PC-9 (cell line): ENCODE results near the gene EHMT1. TPM values are rescaled to one million over a fixed set of nuclear protein-coding genes. Genes with fewer than 3 reads are reported as not detected.
"Not testable (repeated sequence)": the region's sequence is repeated elsewhere in the genome, so short reads cannot be mapped to it uniquely, and the experiment has no call there.

Experiments used
- BruUV-seq: library from RNA; stranded (reverse); fragments of 400-500 nt; replicated peaks from 2 replicates; lab custom pipeline; 2021; lab: Mats Ljungman, UMichigan
- CTCF ChIA-PET: fragments of 300-600 bp; sonication (Branson Sonifier 250); formaldehyde crosslinking; loops from one replicate; lab custom pipeline; 2022; ENCODE audit warnings: antibody characterized with exemption; lab: Charles Lee
- POLR2A ChIA-PET: fragments of 300-600 bp; sonication (Branson Sonifier 250); formaldehyde crosslinking; loops from one replicate; lab custom pipeline; 2022; ENCODE audit warnings: antibody characterized with exemption; ENCODE audit not compliant: unreplicated experiment; lab: Charles Lee
- DNase-seq, 2 experiments: peaks; one replicate each; pipeline versions ENCODE4 v3.0.0 to v3.0.0-alpha.2; 2015 to 2022; ENCODE audit warnings: mixed read lengths in 1 of 2
- H2AFZ ChIP-seq: fragments of 200-600 bp; sonication (generic); 2 replicates; pipeline ENCODE4 v1.8.1; 2017; ENCODE audit warnings: antibody characterized with exemption
- H3F3A ChIP-seq: fragments of 200-600 bp; sonication (generic); 2 replicates; pipeline ENCODE4 v1.8.1; 2017; ENCODE audit warnings: antibody characterized with exemption, mild to moderate bottlenecking, low read depth; ENCODE audit not compliant: insufficient read depth
- H3K27ac ChIP-seq: fragments of 200-600 bp; sonication (generic); 2 replicates; pipeline ENCODE4 v1.6.1; 2016; ENCODE audit warnings: mixed run types
- H3K27me3 ChIP-seq: fragments of 200-600 bp; sonication (generic); 2 replicates; pipeline ENCODE4 v1.6.1; 2016; ENCODE audit warnings: low read depth, mixed run types; ENCODE audit not compliant: insufficient read depth
- H3K36me3 ChIP-seq: fragments of 200-600 bp; sonication (generic); 2 replicates; pipeline ENCODE4 v1.6.1; 2016; ENCODE audit warnings: low read depth, mixed run types
- H3K4me1 ChIP-seq: fragments of 200-600 bp; sonication (generic); replicated peaks from 2 replicates; pipeline ENCODE4 v1.6.1; 2016; ENCODE audit warnings: mixed run types; ENCODE audit not compliant: insufficient read depth
- H3K4me2 ChIP-seq: fragments of 200-600 bp; sonication (generic); 2 replicates; pipeline ENCODE4 v1.6.1; 2017; ENCODE audit warnings: mixed run types
- H3K4me3 ChIP-seq: fragments of 200-600 bp; sonication (generic); 2 replicates; pipeline ENCODE4 v1.6.1; 2016; ENCODE audit warnings: mixed run types
- H3K79me2 ChIP-seq: fragments of 200-600 bp; sonication (generic); 2 replicates; pipeline ENCODE4 v1.6.1; 2017; ENCODE audit warnings: low read depth, mixed run types
- H3K9me2 ChIP-seq: fragments of 200-600 bp; sonication (generic); 2 replicates; pipeline ENCODE4 v1.8.1; 2017; ENCODE audit warnings: mild to moderate bottlenecking; ENCODE audit not compliant: insufficient read depth
- H3K9me3 ChIP-seq: fragments of 200-600 bp; sonication (generic); 2 replicates; pipeline ENCODE4 v1.8.1; 2016; ENCODE audit warnings: low read depth; ENCODE audit not compliant: insufficient read depth
- H4K20me1 ChIP-seq: fragments of 200-600 bp; sonication (generic); 2 replicates; pipeline ENCODE4 v1.8.1; 2017; ENCODE audit not compliant: insufficient read depth
- CTCF ChIP-seq: fragments of 200-600 bp; sonication (generic); conservative IDR thresholded peaks from 2 replicates; pipeline ENCODE4 v1.6.1; 2017; ENCODE audit warnings: mixed run types, antibody characterized with exemption, mild to moderate bottlenecking, moderate library complexity
- EZH2 ChIP-seq: fragments of 200-600 bp; sonication (generic); IDR thresholded peaks from 2 replicates; pipeline ENCODE4 v1.8.0; 2017; ENCODE audit warnings: antibody characterized with exemption, low read depth
- intact Hi-C: fragments of 100-400 bp; cut with micrococcal nuclease; formaldehyde crosslinking; loops from one replicate; pipeline ENCODE4 v1.10.0; 2022; ENCODE audit not compliant: unreplicated experiment
- total RNA-seq: library from RNA; stranded (reverse); gene quantifications from 2 replicates; pipeline ENCODE4 v1.2.3, GENCODE V29; 2021

Gene EHMT1
- total RNA-seq, 1 experiment from 2014 or later = 116 TPM

- Histone ChIP-seq H3K4me3 (no peak overlapping the region), H3F3A (peaks cover 12% of the 10 kb centered on the region; the same call in 1 of the 2 replicates), H3K9me3 (no peaks in the 10 kb centered on the region), H3K4me2 (no peak overlapping the region), H3K27ac (no peak overlapping the region), H3K9me2 (no peaks in the 10 kb centered on the region), H2AFZ (no peak overlapping the region), H3K4me1 (no peaks in the 10 kb centered on the region), H3K79me2 (peaks cover 19% of the 10 kb centered on the region), H3K27me3 (no peaks in the 10 kb centered on the region), H4K20me1 (peaks cover 15% of the 10 kb centered on the region), H3K36me3 (peaks cover 8% of the 10 kb centered on the region; the same call in 1 of the 2 replicates)
- ChIA-PET CTCF (no interaction called here), POLR2A (no interaction called here)
- TF ChIP-seq CTCF (no peak), EZH2 (no peak)
- DNase-seq = no peak
- BruUV-seq = no TSS peak
- intact Hi-C loops = no loop called here
Observed at GRCh38 chr9:137715321-137715720, 96.5 kb downstream of the EHMT1 start.

GRCh38 chr9:137715866-137716693 lies 97.3 kb downstream of the EHMT1 start:
- Histone ChIP-seq H3K79me2 (peaks cover 19% of the 10 kb centered on the region), H3F3A (peaks cover 12% of the 10 kb centered on the region; the same call in 1 of the 2 replicates), H4K20me1 (peaks cover 13% of the 10 kb centered on the region)
- CTCF ChIA-PET, H2AFZ ChIP-seq, H3K4me3 ChIP-seq, H3K4me2 ChIP-seq, intact Hi-C loops, H3K9me2 ChIP-seq, H3K4me1 ChIP-seq, H3K27ac ChIP-seq, DNase-seq, BruUV-seq, POLR2A ChIA-PET, H3K9me3 ChIP-seq, H3K36me3 ChIP-seq, H3K27me3 ChIP-seq: not testable (repeated sequence)

DNA sequence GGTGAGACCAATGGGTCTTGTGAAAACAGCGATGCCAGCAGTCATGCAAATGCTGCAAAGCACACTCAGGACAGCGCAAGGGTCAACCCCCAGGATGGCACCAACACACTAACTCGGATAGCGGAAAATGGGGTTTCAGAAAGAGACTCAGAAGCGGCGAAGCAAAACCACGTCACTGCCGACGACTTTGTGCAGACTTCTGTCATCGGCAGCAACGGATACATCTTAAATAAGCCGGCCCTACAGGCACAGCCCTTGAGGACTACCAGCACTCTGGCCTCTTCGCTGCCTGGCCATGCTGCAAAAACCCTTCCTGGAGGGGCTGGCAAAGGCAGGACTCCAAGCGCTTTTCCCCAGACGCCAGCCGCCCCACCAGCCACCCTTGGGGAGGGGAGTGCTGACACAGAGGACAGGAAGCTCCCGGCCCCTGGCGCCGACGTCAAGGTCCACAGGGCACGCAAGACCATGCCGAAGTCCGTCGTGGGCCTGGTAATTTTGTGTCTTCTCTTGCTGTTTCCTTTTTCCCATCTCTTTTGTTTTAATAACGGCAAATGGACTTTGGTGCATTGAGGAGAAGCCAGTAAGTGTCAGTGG lies 98.0 kb downstream of the EHMT1 start:
- ChIA-PET CTCF (no interaction called here), POLR2A (no interaction called here)
- Histone ChIP-seq H3K27ac (no peak overlapping the region), H3K4me1 (no peaks in the 10 kb centered on the region), H3K9me2 (no peaks in the 10 kb centered on the region), H3F3A (peaks cover 12% of the 10 kb centered on the region; the same call in 1 of the 2 replicates), H3K36me3 (peaks cover 8% of the 10 kb centered on the region; the same call in 1 of the 2 replicates), H3K79me2 (peaks cover 23% of the 10 kb centered on the region), H3K27me3 (no peaks in the 10 kb centered on the region), H2AFZ (no peak overlapping the region), H3K4me2 (no peak overlapping the region), H4K20me1 (peaks cover 9% of the 10 kb centered on the region), H3K9me3 (no peaks in the 10 kb centered on the region), H3K4me3 (no peak overlapping the region)
- DNase-seq = no peak
- BruUV-seq = no TSS peak
- TF ChIP-seq EZH2 (no peak), CTCF (no peak)
- intact Hi-C loops = no loop called here
